Body of pancreas (tissue), 4 donors: ENCODE results near the gene IGSF9.

Source experiments
- CTCF ChIP-seq, 7 experiments: fragments of 450-650 bp in 4 of 7; fragments of 200-600 bp in 3 of 7; sonication (generic) in 3 of 7; IDR thresholded peaks; one replicate each; pipeline ENCODE4 v1.5.1; 2016 to 2019; ENCODE audit warnings: antibody characterized with exemption in 7 of 7
- POLR2A ChIP-seq, 3 donors: fragments of 450-650 bp; IDR thresholded peaks; one replicate each; pipeline ENCODE4 v1.6.1; 2016; ENCODE audit warnings: antibody characterized with exemption in 3 of 3, mild to moderate bottlenecking in 2 of 3

GRCh38 chr1:159941591-159942560 is 3.5 kb downstream of the IGSF9 start:
- no peak for TF ChIP-seq CTCF (IDR thresholded peaks at IDR 0.05)
- no peak for TF ChIP-seq POLR2A (IDR thresholded peaks at IDR 0.05)
